Hepatocyte (in vitro differentiated cells): ENCODE results near the gene PHACTR2. TPM values are rescaled to one million over a fixed set of nuclear protein-coding genes. Genes with fewer than 3 reads are reported as not detected.

ENCODE experiments used
- DNase-seq: peaks from one replicate; pipeline ENCODE4 v3.0.0-alpha.2; 2016; ENCODE audit warnings: low spot score
- H2AFZ ChIP-seq: fragments of 200-600 bp; sonication (generic); 2 replicates; pipeline ENCODE4 v1.6.0; 2016; ENCODE audit warnings: antibody characterized with exemption, mild to moderate bottlenecking
- H3K27ac ChIP-seq: fragments of 200-600 bp; sonication (generic); 2 replicates; pipeline ENCODE4 v1.5.1; 2016; ENCODE audit warnings: mild to moderate bottlenecking
- H3K27me3 ChIP-seq: fragments of 200-600 bp; sonication (generic); 2 replicates; pipeline ENCODE4 v1.6.1; 2016
- H3K36me3 ChIP-seq: fragments of 200-600 bp; sonication (generic); replicated peaks from 2 replicates; pipeline ENCODE4 v1.5.1; 2016; ENCODE audit warnings: low read depth; ENCODE audit not compliant: insufficient read depth
- H3K4me1 ChIP-seq: fragments of 200-600 bp; sonication (generic); 2 replicates; pipeline ENCODE4 v1.5.1; 2016; ENCODE audit warnings: mild to moderate bottlenecking, moderate library complexity; ENCODE audit not compliant: insufficient read depth
- H3K4me2 ChIP-seq: fragments of 200-600 bp; sonication (generic); 2 replicates; pipeline ENCODE4 v1.6.0; 2016
- H3K4me3 ChIP-seq: fragments of 200-600 bp; sonication (generic); 2 replicates; pipeline ENCODE4 v1.5.1; 2016; ENCODE audit warnings: mild to moderate bottlenecking
- H3K79me2 ChIP-seq: fragments of 200-600 bp; sonication (generic); 2 replicates; pipeline ENCODE4 v1.6.0; 2017; ENCODE audit warnings: mild to moderate bottlenecking
- H3K9me2 ChIP-seq: fragments of 200-600 bp; sonication (generic); replicated peaks from 2 replicates; pipeline ENCODE4 v1.6.0; 2017; ENCODE audit warnings: mild to moderate bottlenecking; ENCODE audit not compliant: insufficient read depth
- H3K9me3 ChIP-seq: fragments of 200-600 bp; sonication (generic); 2 replicates; pipeline ENCODE4 v1.5.1; 2016; ENCODE audit warnings: low read depth, mild to moderate bottlenecking
- H4K20me1 ChIP-seq: fragments of 200-600 bp; sonication (generic); 2 replicates; pipeline ENCODE4 v1.6.0; 2016; ENCODE audit warnings: mild to moderate bottlenecking; ENCODE audit not compliant: insufficient read depth, poor library complexity, severe bottlenecking
- EZH2 ChIP-seq: fragments of 200-600 bp; sonication (generic); IDR thresholded peaks from 2 replicates; pipeline ENCODE4 v1.6.1; 2016; ENCODE audit warnings: antibody characterized with exemption, mild to moderate bottlenecking, borderline replicate concordance
- EZH2phosphoT487 ChIP-seq: fragments of 200-600 bp; sonication (generic); IDR thresholded peaks from one replicate; pipeline ENCODE4 v1.6.1; 2018; ENCODE audit warnings: antibody characterized with exemption, mild to moderate bottlenecking, low read depth, moderate library complexity; ENCODE audit not compliant: unreplicated experiment, severe bottlenecking
- WGBS: methylation state at CpG from one replicate; pipeline ENCODE4 v1.1.6; 2016; ENCODE audit warnings: low lambda C conversion rate; ENCODE audit errors: missing lambda C conversion rate; 5-methylcytosine and 5-hydroxymethylcytosine counted together
- polyA plus RNA-seq: library from polyadenylated mRNA; unstranded; fragments of >200 nt; fragmentation: Nextera tagmentation; extraction: Ambion mirVana; gene quantifications from 2 replicates; pipeline ENCODE4 v1.2.1, GENCODE V29; 2016
- total RNA-seq: library from RNA; depleted of rRNA; stranded (reverse); fragments of >200 nt; gene quantifications from 2 replicates; pipeline ENCODE4 v1.2.3, GENCODE V29; 2014
- TF ChIP-seq, protein P1 (sequence below): fragments of 200-600 bp; sonication (generic); IDR thresholded peaks from 2 replicates; pipeline ENCODE4 v1.5.1; 2016; ENCODE audit warnings: antibody characterized with exemption, mild to moderate bottlenecking; ENCODE audit not compliant: poor library complexity

PHACTR2 gene
- total and polyA plus RNA-seq, 2 experiments from 2014 or later, result 86.6 to 111 TPM

DNA sequence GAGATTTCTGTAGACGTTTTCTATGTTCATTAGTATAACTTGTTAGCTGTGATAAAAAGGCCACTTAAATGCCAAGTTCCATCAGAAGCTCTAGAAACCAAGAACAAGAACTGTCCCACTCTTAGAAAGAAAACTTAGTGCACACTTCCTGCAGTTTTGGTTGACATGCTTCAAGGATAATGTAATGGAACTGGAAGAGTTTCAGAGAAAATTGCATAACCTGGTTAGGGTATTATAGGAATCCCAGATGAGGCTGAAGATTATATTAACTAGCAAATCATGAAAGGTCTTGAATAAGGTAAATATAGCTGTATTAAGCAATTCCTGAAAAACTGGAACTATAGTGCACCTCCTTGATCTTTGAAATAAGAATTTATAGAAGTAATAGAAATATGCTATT is 1.8 kb upstream of the PHACTR2 start:
- Histone ChIP-seq H4K20me1 (no peaks in the 10 kb centered on the region), H3K4me2 (peak overlapping the region; percentile 71), H3K27me3 (no peaks in the 10 kb centered on the region), H3K9me2 (no peaks in the 10 kb centered on the region), H3K36me3 (no peaks in the 10 kb centered on the region), H3K4me3 (no peak overlapping the region), H3K79me2 (peaks cover 38% of the 10 kb centered on the region), H2AFZ (no peak overlapping the region), H3K4me1 (peaks cover 39% of the 10 kb centered on the region), H3K9me3 (no peaks in the 10 kb centered on the region), H3K27ac (peak overlapping the region; percentile 87)
- DNase-seq, result no peak
- WGBS, result 53% methylated on average over 1 of the region's 1 CpG
- TF ChIP-seq EZH2phosphoT487 (no peak), EZH2 (no peak)
- TF ChIP-seq, protein P1, sequence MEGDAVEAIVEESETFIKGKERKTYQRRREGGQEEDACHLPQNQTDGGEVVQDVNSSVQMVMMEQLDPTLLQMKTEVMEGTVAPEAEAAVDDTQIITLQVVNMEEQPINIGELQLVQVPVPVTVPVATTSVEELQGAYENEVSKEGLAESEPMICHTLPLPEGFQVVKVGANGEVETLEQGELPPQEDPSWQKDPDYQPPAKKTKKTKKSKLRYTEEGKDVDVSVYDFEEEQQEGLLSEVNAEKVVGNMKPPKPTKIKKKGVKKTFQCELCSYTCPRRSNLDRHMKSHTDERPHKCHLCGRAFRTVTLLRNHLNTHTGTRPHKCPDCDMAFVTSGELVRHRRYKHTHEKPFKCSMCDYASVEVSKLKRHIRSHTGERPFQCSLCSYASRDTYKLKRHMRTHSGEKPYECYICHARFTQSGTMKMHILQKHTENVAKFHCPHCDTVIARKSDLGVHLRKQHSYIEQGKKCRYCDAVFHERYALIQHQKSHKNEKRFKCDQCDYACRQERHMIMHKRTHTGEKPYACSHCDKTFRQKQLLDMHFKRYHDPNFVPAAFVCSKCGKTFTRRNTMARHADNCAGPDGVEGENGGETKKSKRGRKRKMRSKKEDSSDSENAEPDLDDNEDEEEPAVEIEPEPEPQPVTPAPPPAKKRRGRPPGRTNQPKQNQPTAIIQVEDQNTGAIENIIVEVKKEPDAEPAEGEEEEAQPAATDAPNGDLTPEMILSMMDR, result no peak

DNA sequence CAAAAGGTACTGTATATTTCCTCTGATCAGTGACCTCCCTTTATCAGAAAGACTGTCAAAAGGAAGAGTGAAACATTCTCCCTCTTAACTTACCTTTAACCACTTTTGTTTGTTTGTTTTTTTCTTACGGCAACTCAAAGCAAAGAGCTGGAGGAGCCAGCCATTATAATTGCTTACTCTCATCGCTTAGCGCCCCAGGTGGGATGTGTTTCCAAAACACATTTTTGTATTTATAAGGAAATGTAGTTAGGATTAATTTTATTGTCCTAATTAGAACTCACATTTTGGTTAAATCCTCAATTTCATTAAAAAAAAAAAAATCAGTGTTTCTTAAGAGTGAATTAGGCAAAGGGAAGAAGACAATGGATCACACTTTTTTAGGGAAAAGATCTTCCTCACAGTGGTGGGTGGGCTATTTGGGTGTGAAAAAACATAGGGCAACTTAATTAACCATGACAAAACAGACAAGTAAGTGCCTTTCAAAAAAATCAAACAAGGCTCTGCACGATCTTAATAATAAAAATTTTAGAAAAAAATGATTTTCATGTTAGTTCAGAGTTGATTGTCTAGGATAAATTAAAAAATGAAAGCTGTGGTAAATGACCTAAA is 1.2 kb upstream of the PHACTR2 start:
- peaks cover 42% of the 10 kb centered on the region for H3K79me2 ChIP-seq
- peak overlapping the region; percentile 87 for H3K27ac ChIP-seq
- H4K20me1 ChIP-seq, result no peaks in the 10 kb centered on the region
- H3K4me3 ChIP-seq, result no peak overlapping the region
- no peak for DNase-seq
- TF ChIP-seq EZH2 (no peak), EZH2phosphoT487 (no peak)
- TF ChIP-seq, protein P1, result no peak
- peaks cover 39% of the 10 kb centered on the region for H3K4me1 ChIP-seq
- H3K9me2 ChIP-seq, result no peaks in the 10 kb centered on the region
- H3K4me2 ChIP-seq, result peak overlapping the region; percentile 71
- 64% methylated on average over 4 of the region's 4 CpGs for WGBS
- no peak overlapping the region for H2AFZ ChIP-seq
- H3K9me3 ChIP-seq, result no peaks in the 10 kb centered on the region
- no peaks in the 10 kb centered on the region for H3K27me3 ChIP-seq
- no peaks in the 10 kb centered on the region for H3K36me3 ChIP-seq

DNA sequence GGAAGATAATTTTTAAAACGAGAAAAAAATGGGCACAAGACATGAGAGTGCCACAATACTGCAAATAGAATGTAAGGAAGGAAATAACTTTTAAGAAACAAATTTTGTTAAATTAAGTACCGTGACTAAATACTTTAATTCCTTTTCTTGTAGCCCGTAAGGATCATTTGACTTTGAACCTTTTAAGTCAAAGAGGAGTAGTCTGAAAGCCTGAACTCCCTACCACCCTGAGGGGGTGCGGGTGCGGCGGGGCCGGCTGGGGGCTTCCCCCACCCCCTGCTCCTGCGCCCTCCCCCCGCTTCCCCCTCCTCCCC is 231 bp upstream of the PHACTR2 start:
- H4K20me1 ChIP-seq, result no peaks in the 10 kb centered on the region
- H3K9me2 ChIP-seq, result no peaks in the 10 kb centered on the region
- H2AFZ ChIP-seq, result peak overlapping the region; percentile 28
- DNase-seq, result no peak
- H3K36me3 ChIP-seq, result no peaks in the 10 kb centered on the region
- peaks cover 2% of the 10 kb centered on the region for H3K9me3 ChIP-seq
- WGBS, result 9% methylated on average over 3 of the region's 9 CpGs
- H3K4me2 ChIP-seq, result peak overlapping the region; percentile 71
- H3K79me2 ChIP-seq, result peaks cover 49% of the 10 kb centered on the region
- peaks cover 39% of the 10 kb centered on the region for H3K4me1 ChIP-seq
- TF ChIP-seq, protein P1, result no peak
- TF ChIP-seq EZH2 (no peak), EZH2phosphoT487 (no peak)
- peak overlapping the region; percentile 87 for H3K27ac ChIP-seq
- H3K4me3 ChIP-seq, result peak overlapping the region; percentile 9
- H3K27me3 ChIP-seq, result no peaks in the 10 kb centered on the region
